ENCODE results near the gene MACO1. TPM values are rescaled to one million over a fixed set of nuclear protein-coding genes. Genes with fewer than 3 reads are reported as not detected.

The MACO1 gene
- total RNA-seq, 2 donors from 2014 or later = 14.0 to 14.5 TPM

DNA sequence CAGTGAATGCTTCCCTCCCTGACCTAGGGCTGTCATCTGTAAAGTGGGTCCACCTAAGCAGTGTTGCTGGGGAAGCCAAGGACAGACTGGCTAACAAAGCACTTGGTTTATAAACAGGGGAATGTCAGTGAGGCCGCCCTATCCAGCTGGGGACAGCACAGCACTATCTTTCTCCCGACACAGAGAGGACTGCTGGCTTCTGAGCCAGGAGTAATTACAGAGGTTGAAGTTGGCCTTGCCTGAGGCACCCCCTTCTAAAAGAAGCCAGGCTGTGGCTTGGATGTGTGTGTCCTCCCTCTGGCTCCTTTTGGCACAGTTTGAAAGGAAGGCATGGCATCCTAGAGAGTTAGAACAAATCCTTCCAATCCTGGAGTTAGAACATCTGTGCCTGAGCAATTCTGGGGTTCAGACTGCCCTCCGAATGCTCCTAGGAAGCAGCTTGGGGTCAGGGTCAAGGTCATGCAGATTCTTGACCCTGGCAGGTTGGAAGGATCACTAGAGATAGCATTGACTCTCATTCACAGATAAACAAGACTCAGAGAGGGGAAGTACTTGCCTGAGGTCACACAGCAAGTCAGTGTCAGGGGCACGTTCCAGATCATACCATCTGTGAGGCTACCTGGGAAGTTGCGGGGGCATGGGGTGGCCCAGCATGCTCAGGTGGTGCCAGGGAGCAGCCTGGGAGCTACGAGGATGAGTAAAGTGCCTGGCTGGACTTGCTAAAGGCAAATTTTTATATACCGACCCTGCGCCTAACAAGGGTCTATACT is 111.4 kb downstream of the MACO1 start:
- H3K27ac ChIP-seq = no peak overlapping the region

GRCh38 chr1:25543005-25543424 is 112.3 kb downstream of the MACO1 start:
- Histone ChIP-seq H3K36me3 (no peaks in the 10 kb centered on the region), H3K27ac (peak overlapping the region; percentile 76 to 80), H3K4me3 (peak overlapping the region; percentile 72 to 81), H3K27me3 (no peaks in the 10 kb centered on the region), H3K4me1 (peaks cover 0 to 26% of the 10 kb centered on the region in 2 donors), H3K9me3 (no peaks in the 10 kb centered on the region)
- TF ChIP-seq, protein P1, sequence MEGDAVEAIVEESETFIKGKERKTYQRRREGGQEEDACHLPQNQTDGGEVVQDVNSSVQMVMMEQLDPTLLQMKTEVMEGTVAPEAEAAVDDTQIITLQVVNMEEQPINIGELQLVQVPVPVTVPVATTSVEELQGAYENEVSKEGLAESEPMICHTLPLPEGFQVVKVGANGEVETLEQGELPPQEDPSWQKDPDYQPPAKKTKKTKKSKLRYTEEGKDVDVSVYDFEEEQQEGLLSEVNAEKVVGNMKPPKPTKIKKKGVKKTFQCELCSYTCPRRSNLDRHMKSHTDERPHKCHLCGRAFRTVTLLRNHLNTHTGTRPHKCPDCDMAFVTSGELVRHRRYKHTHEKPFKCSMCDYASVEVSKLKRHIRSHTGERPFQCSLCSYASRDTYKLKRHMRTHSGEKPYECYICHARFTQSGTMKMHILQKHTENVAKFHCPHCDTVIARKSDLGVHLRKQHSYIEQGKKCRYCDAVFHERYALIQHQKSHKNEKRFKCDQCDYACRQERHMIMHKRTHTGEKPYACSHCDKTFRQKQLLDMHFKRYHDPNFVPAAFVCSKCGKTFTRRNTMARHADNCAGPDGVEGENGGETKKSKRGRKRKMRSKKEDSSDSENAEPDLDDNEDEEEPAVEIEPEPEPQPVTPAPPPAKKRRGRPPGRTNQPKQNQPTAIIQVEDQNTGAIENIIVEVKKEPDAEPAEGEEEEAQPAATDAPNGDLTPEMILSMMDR (IDR thresholded peaks at IDR 0.05) = no peak
- no peak for DNase-seq (ENCODE audit: low spot score)

More for the DNA sequence above, 111.4 kb downstream of the MACO1 start:
- TF ChIP-seq, protein P1 (IDR thresholded peaks at IDR 0.05) = no peak
- no peaks in the 10 kb centered on the region for H3K9me3 ChIP-seq
- no peak overlapping the region for H3K4me3 ChIP-seq
- H3K4me1 ChIP-seq = peaks cover 0 to 26% of the 10 kb centered on the region in 2 donors
- no peaks in the 10 kb centered on the region for H3K36me3 ChIP-seq
- no peaks in the 10 kb centered on the region for H3K27me3 ChIP-seq
- DNase-seq (ENCODE audit: low spot score) = no peak

GRCh38 chr1:25543425-25544242 is 112.9 kb downstream of the MACO1 start, which contains the start of gene LDLRAP1:
Gene LDLRAP1, plus strand, starts transcription at chr1:25543606. Its CDS starts 93 bp downstream, at chr1:25543699.
- H3K9me3 ChIP-seq = no peaks in the 10 kb centered on the region
- peak; percentile 78 for DNase-seq (ENCODE audit: low spot score)
- TF ChIP-seq, protein P1 (IDR thresholded peaks at IDR 0.05) = no peak

GRCh38 chr1:25544243-25544764 is 113.6 kb downstream of the MACO1 start:
- no peaks in the 10 kb centered on the region for H3K27me3 ChIP-seq
- H3K4me1 ChIP-seq = peaks cover 0 to 37% of the 10 kb centered on the region in 2 donors
- no peaks in the 10 kb centered on the region for H3K9me3 ChIP-seq
- no peak for DNase-seq (ENCODE audit: low spot score)
- H3K4me3 ChIP-seq = peak overlapping the region; percentile 72 to 81
- H3K36me3 ChIP-seq = no peaks in the 10 kb centered on the region
- TF ChIP-seq, protein P1 (IDR thresholded peaks at IDR 0.05) = no peak
- peak overlapping the region; percentile 76 to 80 for H3K27ac ChIP-seq

More at GRCh38 chr1:25543425-25544242, 112.9 kb downstream of the MACO1 start, which contains the start of gene LDLRAP1:
- Histone ChIP-seq H3K4me3 (peak within 1 kb of the TSS; percentile 72 to 81), H3K27ac (peak within 1 kb of the TSS; percentile 76 to 80), H3K27me3 (no peaks in the 10 kb centered on the region), H3K4me1 (peaks cover 0 to 30% of the 10 kb centered on the region in 2 donors), H3K36me3 (no peaks in the 10 kb centered on the region)

- peaks cover 0 to 42% of the 10 kb centered on the region in 2 donors for H3K4me1 ChIP-seq
- H3K9me3 ChIP-seq = no peaks in the 10 kb centered on the region
- no peaks in the 10 kb centered on the region for H3K27me3 ChIP-seq
- TF ChIP-seq, protein P1 (IDR thresholded peaks at IDR 0.05) = no peak
- peak overlapping the region; percentile 76 to 80 for H3K27ac ChIP-seq
- DNase-seq (ENCODE audit: low spot score) = no peak
- H3K4me3 ChIP-seq = peak overlapping the region in 1 of 2 donors; percentile 81
- H3K36me3 ChIP-seq = no peaks in the 10 kb centered on the region
These were observed 114.1 kb downstream of the MACO1 start for GRCh38 chr1:25544819-25545218.

All from right atrium auricular region (tissue), 2 donors.